RKO (cell line): ENCODE data around the gene ARHGAP32.

Source experiments
- DNase-seq: peaks from one replicate; pipeline ENCODE4 v3.0.0-alpha.2; 2016; ENCODE audit warnings: low spot score

The ARHGAP32 gene

GRCh38 chr11:129192150-129192549, at the start of gene ARHGAP32:
Gene ARHGAP32 (minus strand): TSS chr11:129192325. CDS start chr11:129192198, 127 bp downstream.
- no peak for DNase-seq

GRCh38 chr11:129239207-129239606, 47.1 kb upstream of the ARHGAP32 start:
- DNase-seq: no peak

- no peak for DNase-seq
These were observed 45.9 kb upstream of the ARHGAP32 start for GRCh38 chr11:129237880-129238638.

GRCh38 chr11:129237456-129237855, 45.3 kb upstream of the ARHGAP32 start:
- DNase-seq: no peak

- DNase-seq: no peak
These were observed 44.7 kb upstream of the ARHGAP32 start for GRCh38 chr11:129236850-129237249.

- no peak for DNase-seq
These were observed 42.9 kb upstream of the ARHGAP32 start for GRCh38 chr11:129234978-129235377.

- DNase-seq: peak; percentile 12
These were observed 37.9 kb upstream of the ARHGAP32 start for GRCh38 chr11:129230006-129230405.

GRCh38 chr11:129226207-129226798, 34.2 kb upstream of the ARHGAP32 start:
- no peak for DNase-seq

GRCh38 chr11:129225190-129225589, 33.1 kb upstream of the ARHGAP32 start:
- peak; percentile 42 for DNase-seq

GRCh38 chr11:129224538-129224937, 32.4 kb upstream of the ARHGAP32 start:
- DNase-seq: no peak

GRCh38 chr11:129223701-129224149, 31.6 kb upstream of the ARHGAP32 start:
- DNase-seq: no peak

- no peak for DNase-seq
These were observed 31.1 kb upstream of the ARHGAP32 start for GRCh38 chr11:129223260-129223659.

GRCh38 chr11:129222158-129222557, 30.0 kb upstream of the ARHGAP32 start:
- no peak for DNase-seq

GRCh38 chr11:129215506-129216245, 23.6 kb upstream of the ARHGAP32 start:
- no peak for DNase-seq

- DNase-seq: no peak
These were observed 22.7 kb upstream of the ARHGAP32 start for GRCh38 chr11:129214710-129215295.

GRCh38 chr11:129213261-129213660, 21.1 kb upstream of the ARHGAP32 start:
- no peak for DNase-seq

GRCh38 chr11:129211397-129211796, 19.3 kb upstream of the ARHGAP32 start:
- DNase-seq: no peak

- DNase-seq: no peak
These were observed 18.7 kb upstream of the ARHGAP32 start for GRCh38 chr11:129210831-129211181.

GRCh38 chr11:129209891-129210830, 18.0 kb upstream of the ARHGAP32 start:
- DNase-seq: no peak

- DNase-seq: no peak
These were observed 16.7 kb upstream of the ARHGAP32 start for GRCh38 chr11:129208863-129209262.

- no peak for DNase-seq
These were observed 12.2 kb upstream of the ARHGAP32 start for GRCh38 chr11:129204150-129204838.
